Measurements from ENCODE around the gene ASGR1.
"Not testable (repeated sequence)": the region's sequence is repeated elsewhere in the genome, so short reads cannot be mapped to it uniquely, and the experiment has no call there.

- TF ChIP-seq POLR2A (IDR thresholded peaks at IDR 0.05; ENCODE audit: low read length); GATA1 (IDR thresholded peaks at IDR 0.05; ENCODE audit: low read depth, low read length): not testable (repeated sequence)
Observed at GRCh38 chr17:7126386-7126785, 52.8 kb downstream of the ASGR1 start.
